Pancreas (tissue), 10 donors: ENCODE data around the gene LILRB3. TPM values are rescaled to one million over a fixed set of nuclear protein-coding genes. Genes with fewer than 3 reads are reported as not detected.
A peak's percentile ranks its signal among the peaks of the same experiment; 100 is the strongest.
"Not testable (repeated sequence)": the region's sequence is repeated elsewhere in the genome, so short reads cannot be mapped to it uniquely, and the experiment has no call there.

ENCODE experiments used
- ATAC-seq, 4 donors: fragments of 200-7000 bp; cut with Tn5 transposase; one replicate each; pipeline versions ENCODE4 v1.8.0 to v1.9.1; 2020; ENCODE audit warnings: mild to moderate bottlenecking in 4 of 4, moderate library complexity in 4 of 4
- DNase-seq, 6 donors: peaks; one replicate each; pipeline ENCODE4 v3.0.0-alpha.2; 2020
- FAIRE-seq: peaks from 2 replicates; lab custom pipeline; 2012; peaks lifted over from hg19 to GRCh38; lab: Jason Lieb, UNC
- H3K27ac ChIP-seq, 4 donors: fragments of 200-600 bp; sonication (generic); 1 replicate in 3 of 4; 2 replicates in 1 of 4; pipeline versions ENCODE4 v1.5.0 to v1.8.0; 2020
- H3K27me3 ChIP-seq, 4 donors: fragments of 200-600 bp; one replicate each; pipeline ENCODE4 v1.8.0; 2021
- H3K36me3 ChIP-seq, 3 donors: fragments of 200-600 bp; sonication (generic) in 1 of 3; one replicate each; pipeline versions ENCODE4 v1.5.0 to v1.8.0; 2020 to 2021
- H3K4me1 ChIP-seq, 3 donors: fragments of 200-600 bp; one replicate each; pipeline ENCODE4 v1.8.0; 2021
- H3K4me3 ChIP-seq, 4 donors: fragments of 200-600 bp; sonication (generic) in 2 of 4; one replicate each; pipeline versions ENCODE4 v1.5.0 to v1.8.0; 2020 to 2021
- H3K9me3 ChIP-seq, 4 donors: fragments of 200-600 bp; one replicate each; pipeline ENCODE4 v1.8.0; 2021
- WGBS, 2 donors: extraction: QIAGEN DNeasy Blood & Tissue Kit; methylation state at CpG; one replicate each; pipeline ENCODE4 v1.1.7; 2013; 5-methylcytosine and 5-hydroxymethylcytosine counted together
- intact Hi-C, 3 donors: fragments of 100-400 bp; cut with DNase I; formaldehyde crosslinking; loops; one replicate each; pipeline versions ENCODE4 v1.11.1 to v1.14.2; 2022
- polyA plus RNA-seq, 2 donors: library from polyadenylated mRNA; stranded (reverse); fragments of 200-250 nt; gene quantifications; one replicate each; pipeline ENCODE4 v1.2.3, GENCODE V29; 2013
- total RNA-seq, 6 donors: library from RNA; stranded (reverse); fragmentation: NEBNext Ultra II Directional in 4 of 6; extraction: Animal tissue kit (Norgen Biotek cat#: 25700) in 4 of 6; gene quantifications; one replicate each; pipeline versions ENCODE4 v1.2.1 to v1.2.4, GENCODE V29; 2021 to 2023
- TF ChIP-seq, protein P1 (sequence below), 4 donors: fragments of 200-600 bp; sonication (generic) in 3 of 4; IDR thresholded peaks; one replicate each; pipeline versions ENCODE4 v1.5.0 to v1.8.0; 2021; ENCODE audit warnings: antibody characterized with exemption in 4 of 4
- donor health status: healthy with polysubstance abuse.
- donor health status: DM: no; HTN: no; CAD: no; lungs with moderate emphysema.
- donor health status: DM: no; HTN: no; CAD: no.
- donor health status: control.
- donor health status: control.
- donor health status: Bipolar disorder and iron deficiency.
- donor health status: DM: yes; HTN: yes; CAD: no.
- donor health status: DM: no; HTN: no; CAD: no.
- donor health status: DM: no; HTN: no; CAD: no.
- donor health status: DM: yes; HTN: yes; CAD: no.

The LILRB3 gene
- total and polyA plus RNA-seq, 8 donors, result 0.47 to 5.6 (median 1.8) TPM

DNA sequence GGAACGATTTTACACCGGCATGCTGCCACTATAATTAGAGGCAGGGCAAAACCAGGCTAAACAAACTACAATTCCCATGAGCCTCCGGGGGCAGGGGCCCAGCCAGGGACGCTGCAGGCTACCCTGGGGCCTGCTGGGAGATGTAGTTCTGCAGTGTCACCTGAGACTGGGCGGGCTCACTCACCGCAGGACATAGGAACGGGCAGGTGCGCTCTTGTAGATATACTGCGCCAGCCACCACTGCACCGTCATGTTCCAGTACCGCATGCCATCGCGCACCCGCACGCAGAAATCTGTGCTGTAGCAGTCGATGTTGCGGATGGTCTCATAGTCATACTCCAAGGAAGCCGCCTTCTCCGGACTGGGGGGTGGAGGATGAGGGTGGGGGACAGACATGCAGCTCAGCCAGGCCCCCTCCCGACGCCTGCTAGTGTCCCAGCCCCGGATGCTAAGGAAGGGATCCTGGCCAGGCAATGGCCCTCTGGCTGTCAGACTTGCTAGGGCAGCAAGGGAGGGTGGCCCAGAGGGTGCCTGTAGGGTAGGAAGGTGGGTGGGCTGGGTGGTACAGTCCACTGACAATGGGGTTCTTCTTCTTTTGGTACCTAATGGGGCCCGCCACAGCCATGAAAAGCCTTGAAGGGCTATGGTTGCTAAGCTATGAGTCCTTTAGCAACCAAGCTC is 44.1 kb downstream of the LILRB3 start:
- no peaks in the 10 kb centered on the region for H3K4me1 ChIP-seq
- H3K4me3 ChIP-seq, result no peak overlapping the region
- H3K9me3 ChIP-seq, result no peaks in the 10 kb centered on the region
- TF ChIP-seq, protein P1, sequence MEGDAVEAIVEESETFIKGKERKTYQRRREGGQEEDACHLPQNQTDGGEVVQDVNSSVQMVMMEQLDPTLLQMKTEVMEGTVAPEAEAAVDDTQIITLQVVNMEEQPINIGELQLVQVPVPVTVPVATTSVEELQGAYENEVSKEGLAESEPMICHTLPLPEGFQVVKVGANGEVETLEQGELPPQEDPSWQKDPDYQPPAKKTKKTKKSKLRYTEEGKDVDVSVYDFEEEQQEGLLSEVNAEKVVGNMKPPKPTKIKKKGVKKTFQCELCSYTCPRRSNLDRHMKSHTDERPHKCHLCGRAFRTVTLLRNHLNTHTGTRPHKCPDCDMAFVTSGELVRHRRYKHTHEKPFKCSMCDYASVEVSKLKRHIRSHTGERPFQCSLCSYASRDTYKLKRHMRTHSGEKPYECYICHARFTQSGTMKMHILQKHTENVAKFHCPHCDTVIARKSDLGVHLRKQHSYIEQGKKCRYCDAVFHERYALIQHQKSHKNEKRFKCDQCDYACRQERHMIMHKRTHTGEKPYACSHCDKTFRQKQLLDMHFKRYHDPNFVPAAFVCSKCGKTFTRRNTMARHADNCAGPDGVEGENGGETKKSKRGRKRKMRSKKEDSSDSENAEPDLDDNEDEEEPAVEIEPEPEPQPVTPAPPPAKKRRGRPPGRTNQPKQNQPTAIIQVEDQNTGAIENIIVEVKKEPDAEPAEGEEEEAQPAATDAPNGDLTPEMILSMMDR (IDR thresholded peaks at IDR 0.05), result no peak
- intact Hi-C loops, result loop anchor here in 1 of 3 donors (10.0 kb wide), 1 partner anchor 56 kb away; no protein-coding TSS in a partner anchor
- FAIRE-seq (no peak), ATAC-seq (peak; percentile 64 to 91 (median 80)), DNase-seq (peak in 2 of 6 donors; percentile 43 to 65)
- H3K36me3 ChIP-seq, result no peaks in the 10 kb centered on the region
- no peak overlapping the region for H3K27ac ChIP-seq
- no peaks in the 10 kb centered on the region for H3K27me3 ChIP-seq
- 77% methylated on average over 23 of the region's 23 CpGs for WGBS, 2 donors

DNA sequence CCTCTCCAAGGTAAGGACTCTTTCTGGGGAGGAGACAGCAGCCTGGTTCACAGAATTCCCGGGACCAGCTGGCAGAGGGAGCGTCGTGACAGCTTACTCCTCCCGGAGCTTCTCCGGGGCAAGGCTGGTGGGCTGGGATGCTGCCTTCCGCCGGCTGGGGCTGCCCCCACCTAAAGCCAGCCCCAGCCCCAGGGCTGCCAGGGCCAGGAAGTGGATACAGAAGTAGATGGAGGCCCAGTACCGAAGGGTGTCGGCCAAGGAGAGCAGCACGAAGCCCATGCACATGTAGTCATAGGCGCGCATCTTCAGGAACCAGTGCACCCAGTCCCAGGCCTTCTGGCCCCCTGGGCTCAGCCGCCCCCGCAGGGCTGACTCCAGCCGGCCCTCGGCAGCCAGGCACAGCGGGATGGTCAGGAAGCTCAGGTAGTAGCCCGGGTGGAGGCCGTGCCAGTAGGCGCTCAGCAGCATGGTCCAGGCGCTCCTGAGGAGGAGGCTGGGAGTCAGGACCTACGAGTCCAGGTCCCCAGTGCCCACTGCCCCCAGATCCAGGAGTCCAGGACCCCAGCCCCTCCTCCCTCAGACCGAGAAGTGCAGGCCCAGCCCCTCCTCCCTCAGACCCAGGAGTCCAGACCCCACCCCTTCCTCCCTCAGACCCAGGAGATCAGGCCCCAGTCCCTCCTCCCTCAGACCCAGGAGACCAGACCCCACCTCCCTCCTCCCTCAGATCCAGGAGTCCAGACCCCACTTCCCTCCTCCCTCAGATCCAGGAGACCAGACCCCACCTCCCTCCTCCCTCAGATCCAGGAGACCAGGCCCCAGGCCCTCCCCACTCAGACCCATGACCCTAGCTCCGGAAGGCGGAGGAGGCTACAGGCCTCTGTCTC is 48.6 kb downstream of the LILRB3 start:
- H3K27me3 ChIP-seq, result no peaks in the 10 kb centered on the region
- intact Hi-C loops, result loop anchor here in 1 of 3 donors (10.0 kb wide), 1 partner anchor 61 kb away; no protein-coding TSS in a partner anchor
- FAIRE-seq, result no peak

DNA sequence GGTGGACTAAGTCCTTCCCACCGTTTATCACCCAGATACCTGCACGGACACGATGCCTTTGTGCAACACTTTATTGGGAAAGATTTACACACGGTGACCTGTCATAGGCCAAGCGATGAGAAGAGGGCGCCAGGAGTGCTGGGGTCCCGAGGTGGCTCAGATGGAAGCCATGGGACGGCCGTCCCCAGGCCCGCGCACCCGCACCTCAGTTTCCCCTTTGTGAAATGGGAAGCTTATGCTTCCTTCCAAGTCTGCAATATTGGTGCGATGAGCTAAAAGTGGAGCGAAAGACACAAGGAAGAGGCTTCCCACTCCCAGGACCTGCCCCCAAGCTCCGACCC is 49.5 kb downstream of the LILRB3 start:
- no peak for DNase-seq
- FAIRE-seq, result no peak
- H3K27ac ChIP-seq, result peak overlapping the region; percentile 79 to 91 (median 86)
- H3K36me3 ChIP-seq, result no peaks in the 10 kb centered on the region
- no peaks in the 10 kb centered on the region for H3K9me3 ChIP-seq
- intact Hi-C loops, result loop anchor here in 1 of 3 donors (10.0 kb wide), 1 partner anchor 61 kb away; no protein-coding TSS in a partner anchor
- TF ChIP-seq, protein P1 (IDR thresholded peaks at IDR 0.05), result no peak
- H3K4me1 ChIP-seq, result peaks cover 0 to 3% (median 0%) of the 10 kb centered on the region in 3 donors
- H3K27me3 ChIP-seq, result no peaks in the 10 kb centered on the region
- peak overlapping the region in 2 of 4 donors; percentile 65 to 67 for H3K4me3 ChIP-seq
- 34 to 36% methylated on average over 15 of the region's 15 CpGs for WGBS, 2 donors
- no peak for ATAC-seq

More for the DNA sequence above, 48.6 kb downstream of the LILRB3 start:
- peaks cover 0 to 3% (median 0%) of the 10 kb centered on the region in 3 donors for H3K4me1 ChIP-seq
- no peaks in the 10 kb centered on the region for H3K36me3 ChIP-seq
- H3K9me3 ChIP-seq, result no peaks in the 10 kb centered on the region
- no peak overlapping the region for H3K4me3 ChIP-seq
- TF ChIP-seq, protein P1 (IDR thresholded peaks at IDR 0.05), result no peak
- WGBS, 2 donors, result 85 to 87% methylated on average over 24 to 25 of the region's 25 CpGs
- peak in 2 of 6 donors; percentile 49 to 76 for DNase-seq
- no peak overlapping the region for H3K27ac ChIP-seq
- no peak for ATAC-seq

DNA sequence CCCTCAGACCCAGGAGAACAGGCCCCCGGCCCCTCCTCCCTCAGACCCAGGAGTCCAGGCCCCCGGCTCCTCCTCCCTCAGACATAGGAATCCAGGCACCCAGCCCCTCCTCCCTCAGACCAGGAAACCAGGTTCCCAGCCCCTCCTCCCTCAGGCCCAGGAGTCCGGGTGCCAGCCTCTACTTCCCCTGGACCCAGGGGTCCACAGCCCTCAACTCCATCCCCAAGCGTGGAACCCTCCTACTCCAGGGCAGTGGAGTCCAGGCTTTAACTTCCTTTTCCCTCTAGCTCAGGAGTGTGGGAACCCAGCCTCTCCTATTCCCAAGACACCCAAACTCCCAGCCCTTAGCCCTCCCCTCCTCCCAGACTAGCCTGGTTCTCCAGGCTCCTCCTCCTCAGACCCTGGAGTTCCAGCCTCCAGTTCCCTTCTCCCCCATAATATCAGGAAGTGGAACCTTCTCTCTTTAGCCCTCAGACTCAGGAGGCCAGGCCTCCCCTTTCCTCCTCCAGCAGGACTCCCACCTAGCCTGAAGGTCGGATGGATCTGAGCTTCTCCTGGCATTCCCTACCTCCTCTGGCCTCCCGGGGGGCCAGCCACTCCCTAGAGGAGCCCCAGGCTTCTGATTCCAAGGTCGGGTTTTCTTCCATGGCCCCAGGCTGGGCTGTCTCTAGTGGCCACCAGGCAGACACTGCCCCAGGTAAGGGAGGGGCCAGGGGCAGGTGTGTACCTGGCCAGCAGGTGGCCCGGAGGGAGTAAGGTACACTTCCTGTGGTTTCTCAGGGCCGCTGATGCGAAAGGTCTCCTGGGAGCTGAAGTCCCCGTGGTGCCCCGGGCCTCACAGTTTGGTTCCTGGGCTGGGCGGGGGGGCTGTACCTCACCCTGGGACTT is 50.1 kb downstream of the LILRB3 start, which contains the start of gene TMC4:
Gene TMC4, minus strand, starts transcription at position 690 of the 888 bp plus-strand sequence. Its CDS starts 43 bp downstream, at position 647.
- H3K36me3 ChIP-seq, result no peaks in the 10 kb centered on the region
- H3K9me3 ChIP-seq, result no peaks in the 10 kb centered on the region
- 1 to 3% methylated on average over 13 of the region's 13 CpGs for WGBS, 2 donors
- H3K27ac ChIP-seq, result peak within 1 kb of the TSS; percentile 79 to 91 (median 86)
- peak within 1 kb of the TSS; percentile 35 to 67 (median 55) for H3K4me3 ChIP-seq
- peak; percentile 96 to 97 (median 97) for ATAC-seq
- no peaks in the 10 kb centered on the region for H3K27me3 ChIP-seq
- TF ChIP-seq, protein P1 (IDR thresholded peaks at IDR 0.05), result peak; percentile 57 to 84 (median 64)
- H3K4me1 ChIP-seq, result peaks cover 0 to 3% (median 0%) of the 10 kb centered on the region in 3 donors
- intact Hi-C loops, result loop anchor here in 1 of 3 donors (10.0 kb wide), 1 partner anchor 62 kb away; no protein-coding TSS in a partner anchor
- DNase-seq, result peak; percentile 83 to 96 (median 90)
- no peak for FAIRE-seq

DNA sequence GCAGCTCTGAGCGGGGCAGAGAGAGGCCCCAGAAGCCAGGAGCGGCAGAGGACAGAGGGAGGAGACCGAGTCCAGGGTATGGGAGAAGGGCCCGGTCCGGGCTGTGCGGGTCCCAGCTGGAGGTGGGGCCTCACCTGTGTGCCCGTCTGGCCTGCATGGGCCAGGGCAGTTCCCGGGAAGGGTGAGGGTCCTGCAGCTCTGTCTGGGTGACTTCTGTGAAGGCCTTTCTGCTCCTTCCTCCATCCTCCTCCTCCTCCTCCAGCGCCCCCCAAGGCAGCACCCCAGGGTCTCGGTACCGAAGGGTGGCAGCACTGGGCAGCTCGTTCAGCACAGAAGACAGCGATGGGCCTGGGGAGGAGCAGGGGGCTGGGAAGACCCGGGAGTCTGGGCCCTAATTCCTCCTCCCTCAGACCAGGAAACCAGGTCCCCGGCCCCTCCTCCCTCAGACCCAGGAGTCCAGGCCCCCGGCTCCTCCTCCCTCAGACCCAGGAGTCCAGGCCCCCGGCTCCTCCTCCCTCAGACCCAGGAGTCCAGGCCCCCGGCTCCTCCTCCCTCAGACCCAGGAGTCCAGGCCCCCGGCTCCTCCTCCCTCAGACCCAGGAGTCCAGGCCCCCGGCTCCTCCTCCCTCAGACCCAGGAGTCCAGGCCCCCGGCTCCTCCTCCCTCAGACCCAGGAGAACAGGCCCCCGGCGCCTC is 50.9 kb downstream of the LILRB3 start:
- not testable (repeated sequence) for H3K9me3 ChIP-seq, H3K27ac ChIP-seq, H3K27me3 ChIP-seq, ATAC-seq, H3K4me1 ChIP-seq, H3K36me3 ChIP-seq, FAIRE-seq
- WGBS, 2 donors, result 49 to 61% methylated on average over 11 to 19 of the region's 23 CpGs
- DNase-seq, result peak in 2 of 6 donors; percentile 49 to 76
- intact Hi-C loops, result loop anchor here in 2 of 3 donors (2.0 to 10.0 kb wide), 2 partner anchors 59 to 63 kb away; no protein-coding TSS in a partner anchor
- peak overlapping the region in 2 of 4 donors; percentile 65 to 67 for H3K4me3 ChIP-seq
